ENCODE results near the gene DYNC1I1. TPM values are rescaled to one million over a fixed set of nuclear protein-coding genes. Genes with fewer than 3 reads are reported as not detected.

Gene DYNC1I1
- total and polyA plus RNA-seq, 2 of the 4 experiments (the other 2 are of a cell fraction): under 0.01 to 0.15 TPM

- Histone ChIP-seq H3K27ac (ENCODE audit: insufficient read depth, low read length) (no peak overlapping the region), H3K4me2 (ENCODE audit: low read depth, low read length) (no peak overlapping the region), H2BK5ac (ENCODE audit: low read depth, low read length, poor library complexity, severe bottlenecking) (no peak overlapping the region), H4K91ac (ENCODE audit: insufficient read depth, low read depth, low read length) (no peak overlapping the region), H2BK15ac (ENCODE audit: low read depth, low read length) (no peak overlapping the region), H2BK120ac (ENCODE audit: low read depth, low read length) (no peak overlapping the region), H3K9ac (ENCODE audit: low read depth, low read length) (no peak overlapping the region), H4K8ac (ENCODE audit: low read depth in 2 of 2, low read length in 2 of 2) (no peak overlapping the region), H3K4ac (ENCODE audit: low read depth, low read length) (no peak overlapping the region), H3K4me3 (ENCODE audit: insufficient read depth, low read depth, low read length) (no peak overlapping the region), H3K18ac (ENCODE audit: low read depth, low read length) (no peak overlapping the region), H2AK5ac (ENCODE audit: low read depth, low read length) (no peak overlapping the region), H3K36me3 (ENCODE audit: control insufficient read depth, insufficient read depth, low read length) (no peaks in the 10 kb centered on the region), H3K4me1 (ENCODE audit: control insufficient read depth, insufficient read depth, low read length) (no peaks in the 10 kb centered on the region), H2BK20ac (ENCODE audit: low read depth, low read length) (no peak overlapping the region), H3K79me1 (ENCODE audit: low read depth in 1 of 2, low read length in 2 of 2) (no peaks in the 10 kb centered on the region), H3K23ac (ENCODE audit: low read depth, low read length) (no peak overlapping the region), H2AFZ (replicated peaks; ENCODE audit: low read length, poor library complexity) (no peak overlapping the region), H3K56ac (ENCODE audit: extremely low read depth, insufficient read depth, low read length) (no peak overlapping the region), H3K14ac (replicated peaks; ENCODE audit: low read depth, low read length) (no peak overlapping the region), H4K20me1 (ENCODE audit: insufficient read depth, low read length) (no peaks in the 10 kb centered on the region), H3K9me1 (ENCODE audit: insufficient read depth, low read length) (no peaks in the 10 kb centered on the region), H4K5ac (ENCODE audit: low read depth, low read length) (no peak overlapping the region), H2AK9ac (replicated peaks; ENCODE audit: low read depth, low read length, poor library complexity) (no peak overlapping the region), H3K27me3 (ENCODE audit: control insufficient read depth, insufficient read depth, low read length) (no peaks in the 10 kb centered on the region), H3K9me3 (ENCODE audit: control insufficient read depth, insufficient read depth, low read length) (no peaks in the 10 kb centered on the region)
- dilution Hi-C loops (cut with HindIII; ENCODE audit: low sequenced_read_pairs, unreplicated experiment): no loop called here
- ATAC-seq (ENCODE audit: low read depth) (no peak), DNase-seq (peak; percentile 16)
- WGBS, 2 experiments (ENCODE audit: extremely low coverage in 2 of 2, insufficient read length in 1 of 2): no CpG with 5 or more reads among the region's 4 CpGs
- in situ Hi-C loops (cut with MboI; ENCODE audit: low sequenced_read_pairs): no loop called here
- BruUV-seq (replicated peaks): no TSS peak
- CTCF ChIA-PET: no interaction called here
- no peak for TF ChIP-seq RAD21 (IDR thresholded peaks at IDR 0.05; ENCODE audit: low read length)
- no peak for TF ChIP-seq SMC3 (IDR thresholded peaks at IDR 0.05; ENCODE audit: low read depth, low read length)
- no peak for TF ChIP-seq RFX5 (IDR thresholded peaks at IDR 0.05; ENCODE audit: low read depth, low read length)
- no peak for TF ChIP-seq CHD1 (IDR thresholded peaks at IDR 0.05; ENCODE audit: low read depth, low read length)
- no peak for TF ChIP-seq USF2 (IDR thresholded peaks at IDR 0.05; ENCODE audit: low read depth, low read length)
- no peak for TF ChIP-seq MAZ (IDR thresholded peaks at IDR 0.05; ENCODE audit: borderline replicate concordance, low read depth, low read length)
- TF ChIP-seq CTCF (conservative IDR thresholded peaks at IDR 0.05; ENCODE audit: low read depth, low read length): no peak
- no peak for TF ChIP-seq BHLHE40 (IDR thresholded peaks at IDR 0.05; ENCODE audit: low read depth, low read length)
- POLR2A ChIA-PET (ENCODE audit: unreplicated experiment): no interaction called here
- intact Hi-C loops (cut with micrococcal nuclease): no loop called here
These were observed 249.2 kb downstream of the DYNC1I1 start for GRCh38 chr7:96021568-96021967.
